ENCODE results near the gene SNRPB2.
A peak's percentile ranks its signal among the peaks of the same experiment; 100 is the strongest.

The SNRPB2 gene

DNA sequence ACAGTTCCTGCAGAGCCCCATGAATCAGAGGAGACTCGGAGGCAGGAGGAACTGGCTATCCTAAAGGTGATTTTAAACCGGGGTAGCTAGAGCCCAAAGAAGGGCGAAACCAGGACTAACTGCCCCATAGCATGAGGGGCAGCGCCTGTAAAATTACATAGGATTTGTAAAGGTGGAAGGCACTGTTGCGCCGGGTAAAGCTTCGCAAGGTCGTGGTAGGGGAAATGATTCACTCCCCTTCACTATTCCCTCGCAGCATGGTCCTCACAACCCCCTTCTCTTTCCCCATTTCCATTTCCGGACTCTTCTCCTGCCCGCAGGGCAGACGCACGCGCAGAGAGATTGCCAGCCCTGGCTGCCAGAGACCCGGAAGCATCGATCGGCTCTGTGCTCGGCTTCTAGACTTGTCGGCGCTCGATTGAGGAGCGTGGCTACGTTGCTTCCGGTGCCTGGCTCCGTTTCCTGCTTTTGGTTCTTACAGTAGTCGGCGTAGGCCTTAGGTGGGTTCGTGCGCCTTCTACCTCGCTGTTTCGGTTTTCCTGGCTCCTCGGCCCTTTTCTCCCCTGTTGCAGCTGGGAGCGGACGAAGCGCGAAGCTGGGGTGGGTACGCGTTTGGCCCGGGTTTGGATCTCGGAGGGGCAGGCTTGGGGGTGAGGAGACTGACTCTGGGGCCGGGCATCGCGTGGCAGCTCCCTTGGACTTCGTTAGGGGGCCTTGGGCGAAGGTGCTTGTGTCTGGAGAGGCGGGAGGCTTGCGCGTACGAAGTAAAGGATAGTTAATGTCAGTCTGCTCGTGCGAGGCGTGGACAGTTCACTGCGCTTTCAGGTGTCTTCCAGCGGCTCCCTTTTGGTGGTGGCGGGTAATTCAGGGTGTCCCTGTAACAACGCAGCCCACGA, at the start of gene SNRPB2:
Gene SNRPB2 (plus strand): TSS at position 462 of the 896 bp plus-strand sequence. CDS start 1,677 bp downstream, outside the sequence.
- H3K9me3 Mint-ChIP-seq = peaks cover 3% of the 10 kb centered on the region
- DNase-seq (ENCODE audit: low spot score in 2 of 2) (peak; percentile 84 to 86), ATAC-seq (ENCODE audit: low read depth) (peak; percentile 95)
- H3K27ac Mint-ChIP-seq = peak within 1 kb of the TSS; percentile 98
- peaks cover 5% of the 10 kb centered on the region for H3K27me3 Mint-ChIP-seq
- H3K4me1 Mint-ChIP-seq = peaks cover 10% of the 10 kb centered on the region
- peaks cover 16% of the 10 kb centered on the region for H3K36me3 Mint-ChIP-seq
- H3K4me3 Mint-ChIP-seq = peak within 1 kb of the TSS; percentile 99

DNA sequence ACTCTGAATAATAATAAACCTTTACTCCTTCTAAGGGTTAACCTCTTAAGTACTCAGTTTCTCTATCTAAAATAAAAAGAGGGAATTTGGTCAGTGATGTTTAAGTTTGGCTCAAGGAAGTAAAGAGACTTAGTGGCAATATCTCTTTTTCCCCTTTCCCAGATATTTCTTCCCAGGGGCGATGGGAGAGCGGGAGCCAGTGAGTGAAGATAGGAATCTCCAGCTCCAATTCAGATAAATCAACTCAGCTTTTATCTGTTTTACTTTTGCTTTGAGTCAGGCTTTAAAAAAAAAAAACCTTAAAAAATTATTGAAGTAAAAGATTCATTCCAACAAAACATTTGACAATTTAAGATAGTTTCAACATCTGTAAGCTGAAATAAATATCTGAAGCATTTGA, 45.4 kb upstream of the SNRPB2 start:
- Mint-ChIP-seq H3K4me1 (no peaks in the 10 kb centered on the region), H3K27me3 (peaks cover 4% of the 10 kb centered on the region), H3K27ac (no peak overlapping the region), H3K36me3 (no peaks in the 10 kb centered on the region), H3K9me3 (no peaks in the 10 kb centered on the region), H3K4me3 (no peak overlapping the region)
- no peak for DNase-seq (ENCODE audit: low spot score in 2 of 2)
- ATAC-seq (ENCODE audit: low read depth) = no peak

DNA sequence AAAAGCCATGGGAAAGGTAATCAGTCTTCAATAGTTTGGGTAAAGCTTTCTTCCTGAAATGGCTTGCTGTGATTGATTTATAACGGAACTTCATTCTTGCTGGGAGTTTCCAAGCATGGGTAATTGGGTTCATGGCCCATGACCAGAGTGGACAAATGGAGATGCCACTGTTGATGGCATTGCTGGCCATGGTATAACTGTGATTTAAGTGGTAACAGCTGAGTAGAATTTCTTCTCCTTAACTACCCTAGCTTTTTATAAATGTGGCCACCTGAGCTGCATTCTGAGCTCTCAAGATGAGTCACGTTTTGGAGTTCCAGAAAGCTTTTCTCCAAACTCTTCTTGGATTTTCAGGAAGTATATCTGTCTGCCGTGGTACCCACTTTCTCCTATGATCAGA, 39.9 kb upstream of the SNRPB2 start:
- Mint-ChIP-seq H3K4me1 (no peaks in the 10 kb centered on the region), H3K27me3 (peaks cover 14% of the 10 kb centered on the region), H3K4me3 (no peak overlapping the region), H3K27ac (no peak overlapping the region), H3K36me3 (no peaks in the 10 kb centered on the region), H3K9me3 (no peaks in the 10 kb centered on the region)
- DNase-seq (ENCODE audit: low spot score in 2 of 2) (no peak), ATAC-seq (ENCODE audit: low read depth) (no peak)

DNA sequence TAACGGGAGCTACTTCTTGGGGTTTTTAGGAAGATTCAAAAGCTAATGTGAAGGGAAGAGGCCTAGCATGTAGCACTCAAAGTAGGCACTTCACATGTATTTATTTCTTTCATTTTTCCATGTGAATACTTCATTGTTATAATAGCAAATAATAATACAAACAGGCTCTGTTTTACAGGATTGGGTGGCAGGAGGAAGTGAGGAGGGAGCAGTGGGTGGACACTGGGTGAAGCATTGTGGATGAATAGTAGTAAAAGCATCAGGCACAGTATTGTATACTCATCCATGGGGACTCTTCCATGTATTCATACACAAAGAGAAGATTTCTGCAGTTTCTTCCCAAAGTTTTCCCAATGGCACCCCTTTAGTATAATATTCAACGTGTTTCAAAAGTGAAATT, 38.4 kb upstream of the SNRPB2 start:
- Mint-ChIP-seq H3K4me3 (no peak overlapping the region), H3K27ac (no peak overlapping the region), H3K36me3 (no peaks in the 10 kb centered on the region), H3K4me1 (no peaks in the 10 kb centered on the region), H3K27me3 (peaks cover 16% of the 10 kb centered on the region), H3K9me3 (no peaks in the 10 kb centered on the region)
- ATAC-seq (ENCODE audit: low read depth) (no peak), DNase-seq (ENCODE audit: low spot score in 2 of 2) (no peak)

DNA sequence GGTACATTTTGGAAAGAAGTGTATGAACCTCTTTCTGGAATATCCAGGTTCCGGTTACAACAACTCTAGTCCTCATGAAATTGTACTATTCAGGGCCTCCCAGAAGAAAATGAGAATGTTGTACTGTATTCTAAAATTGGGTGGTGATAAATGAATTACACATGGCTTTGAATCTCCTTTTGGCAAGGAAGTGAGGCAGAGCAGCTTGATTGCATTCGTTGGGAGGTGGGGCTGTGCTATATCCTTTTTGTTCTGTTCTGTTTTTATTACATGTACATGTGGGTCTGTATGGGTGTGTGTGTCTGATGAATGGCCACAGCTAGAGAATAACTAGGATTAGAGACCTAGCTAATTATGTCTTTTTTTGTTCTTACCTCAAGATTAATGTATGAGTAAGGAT, 37.8 kb upstream of the SNRPB2 start:
- no peaks in the 10 kb centered on the region for H3K4me1 Mint-ChIP-seq
- ATAC-seq (ENCODE audit: low read depth) (no peak), DNase-seq (ENCODE audit: low spot score in 2 of 2) (no peak)
- H3K27me3 Mint-ChIP-seq = peaks cover 19% of the 10 kb centered on the region
- H3K4me3 Mint-ChIP-seq = no peak overlapping the region
- H3K9me3 Mint-ChIP-seq = no peaks in the 10 kb centered on the region
- no peaks in the 10 kb centered on the region for H3K36me3 Mint-ChIP-seq
- H3K27ac Mint-ChIP-seq = no peak overlapping the region

DNA sequence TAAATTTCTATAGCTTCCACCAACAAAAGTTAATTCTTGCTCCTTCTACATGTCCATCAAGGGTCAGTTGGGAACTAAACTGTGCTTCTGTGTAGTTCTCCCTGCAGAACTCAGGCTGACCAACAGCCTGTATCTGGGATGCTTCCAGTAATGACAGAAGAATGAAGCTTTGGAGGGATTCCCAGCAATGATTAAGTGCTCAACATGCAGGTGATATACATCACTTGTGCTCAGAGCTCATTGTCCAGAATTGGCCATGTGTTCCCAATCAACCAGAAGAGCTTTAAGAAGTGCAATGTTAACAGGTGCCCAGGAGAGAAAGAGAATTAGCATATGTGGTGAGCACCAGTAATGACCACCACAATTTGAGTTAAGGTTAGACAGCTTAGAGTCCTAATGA, 37.4 kb upstream of the SNRPB2 start:
- H3K4me3 Mint-ChIP-seq = no peak overlapping the region
- ATAC-seq (ENCODE audit: low read depth) (no peak), DNase-seq (ENCODE audit: low spot score in 2 of 2) (no peak)
- H3K27ac Mint-ChIP-seq = no peak overlapping the region
- H3K36me3 Mint-ChIP-seq = no peaks in the 10 kb centered on the region
- H3K4me1 Mint-ChIP-seq = no peaks in the 10 kb centered on the region
- no peaks in the 10 kb centered on the region for H3K9me3 Mint-ChIP-seq
- H3K27me3 Mint-ChIP-seq = peaks cover 19% of the 10 kb centered on the region

- Mint-ChIP-seq H3K9me3 (no peaks in the 10 kb centered on the region), H3K36me3 (no peaks in the 10 kb centered on the region), H3K4me3 (no peak overlapping the region), H3K27me3 (peaks cover 20% of the 10 kb centered on the region), H3K27ac (no peak overlapping the region), H3K4me1 (no peaks in the 10 kb centered on the region)
- no peak for DNase-seq (ENCODE audit: low spot score in 2 of 2)
- ATAC-seq (ENCODE audit: low read depth) = no peak
Observed at GRCh38 chr20:16693278-16693677, 36.5 kb upstream of the SNRPB2 start.

DNA sequence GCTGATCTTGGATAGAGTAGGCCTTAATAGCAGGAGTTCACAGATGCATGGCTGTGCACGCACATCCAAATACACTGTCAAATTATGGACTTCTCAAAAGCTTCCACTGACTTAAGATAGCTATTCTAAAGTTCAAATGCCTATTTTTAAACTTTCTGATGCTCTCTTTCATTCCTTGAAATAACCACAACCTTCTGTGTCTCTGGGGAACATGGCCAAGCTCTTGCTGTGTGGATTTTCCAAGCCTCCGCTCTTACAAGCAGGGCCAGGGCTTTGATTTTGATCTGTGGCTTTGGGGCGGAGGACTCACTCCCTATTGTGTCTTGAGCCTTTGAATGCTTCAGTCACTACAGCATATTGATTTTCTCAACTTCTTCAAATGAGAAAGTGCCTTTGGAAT, 35.7 kb upstream of the SNRPB2 start:
- Mint-ChIP-seq H3K4me1 (no peaks in the 10 kb centered on the region), H3K27me3 (peaks cover 18% of the 10 kb centered on the region), H3K27ac (no peak overlapping the region), H3K36me3 (no peaks in the 10 kb centered on the region), H3K4me3 (no peak overlapping the region), H3K9me3 (no peaks in the 10 kb centered on the region)
- ATAC-seq (ENCODE audit: low read depth) = no peak
- DNase-seq (ENCODE audit: low spot score in 2 of 2) = no peak

DNA sequence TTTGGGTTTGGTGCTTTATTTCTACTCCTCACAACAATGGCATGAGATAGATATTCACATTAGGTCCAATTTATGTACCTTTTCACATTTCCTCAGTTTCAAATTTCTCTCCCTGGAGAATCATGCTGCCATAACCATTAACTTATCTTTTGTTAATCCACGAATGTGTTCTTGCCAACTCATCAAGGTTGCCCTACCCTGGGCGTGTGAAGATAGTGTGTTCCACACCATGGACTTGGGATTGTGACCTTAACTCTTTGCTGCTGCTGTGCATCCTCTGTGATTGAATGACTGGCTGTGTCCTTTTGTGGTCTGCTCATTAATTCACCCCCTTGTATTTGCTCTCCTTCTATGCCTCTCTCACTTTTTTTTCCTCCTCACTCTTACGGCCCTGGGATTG, 34.2 kb upstream of the SNRPB2 start:
- H3K4me1 Mint-ChIP-seq = no peaks in the 10 kb centered on the region
- no peaks in the 10 kb centered on the region for H3K36me3 Mint-ChIP-seq
- H3K9me3 Mint-ChIP-seq = no peaks in the 10 kb centered on the region
- H3K27ac Mint-ChIP-seq = no peak overlapping the region
- no peak overlapping the region for H3K4me3 Mint-ChIP-seq
- H3K27me3 Mint-ChIP-seq = peaks cover 20% of the 10 kb centered on the region
- ATAC-seq (ENCODE audit: low read depth) = no peak
- no peak for DNase-seq (ENCODE audit: low spot score in 2 of 2)

DNA sequence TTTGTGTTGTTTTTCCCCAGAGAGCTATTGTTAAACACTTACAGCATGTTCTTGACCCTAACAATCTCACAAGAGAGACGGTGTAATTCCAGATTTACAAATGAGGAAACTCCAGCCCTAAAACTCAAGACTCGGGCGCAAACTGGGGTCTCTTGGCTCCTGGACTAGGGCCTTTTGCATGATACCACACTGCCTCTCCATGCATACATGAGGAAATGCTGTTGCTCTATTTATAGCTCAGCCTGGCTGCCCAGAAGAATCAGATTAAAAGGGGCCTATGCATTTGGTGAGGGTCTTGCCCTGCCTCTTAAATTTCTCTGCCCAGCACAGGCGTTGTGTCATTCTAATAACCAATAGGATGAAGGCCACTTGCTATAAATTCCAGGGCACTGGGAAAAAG, 30.5 kb upstream of the SNRPB2 start:
- DNase-seq (ENCODE audit: low spot score in 2 of 2) (no peak), ATAC-seq (ENCODE audit: low read depth) (no peak)
- Mint-ChIP-seq H3K4me3 (no peak overlapping the region), H3K4me1 (no peaks in the 10 kb centered on the region), H3K9me3 (no peaks in the 10 kb centered on the region), H3K36me3 (no peaks in the 10 kb centered on the region), H3K27ac (no peak overlapping the region), H3K27me3 (peaks cover 18% of the 10 kb centered on the region)

- peaks cover 6% of the 10 kb centered on the region for H3K9me3 Mint-ChIP-seq
- H3K36me3 Mint-ChIP-seq = peaks cover 6% of the 10 kb centered on the region
- no peak for ATAC-seq (ENCODE audit: low read depth)
- no peak overlapping the region for H3K27ac Mint-ChIP-seq
- H3K4me3 Mint-ChIP-seq = no peak overlapping the region
- peaks cover 21% of the 10 kb centered on the region for H3K27me3 Mint-ChIP-seq
- no peaks in the 10 kb centered on the region for H3K4me1 Mint-ChIP-seq
- DNase-seq (ENCODE audit: low spot score in 2 of 2) = no peak
Observed at GRCh38 chr20:16701296-16701695, 28.5 kb upstream of the SNRPB2 start.

GRCh38 chr20:16703570-16703969, 26.3 kb upstream of the SNRPB2 start:
- peaks cover 23% of the 10 kb centered on the region for H3K27me3 Mint-ChIP-seq
- no peak overlapping the region for H3K4me3 Mint-ChIP-seq
- no peak for ATAC-seq (ENCODE audit: low read depth)
- peaks cover 8% of the 10 kb centered on the region for H3K36me3 Mint-ChIP-seq
- H3K4me1 Mint-ChIP-seq = peaks cover 2% of the 10 kb centered on the region
- peaks cover 7% of the 10 kb centered on the region for H3K9me3 Mint-ChIP-seq
- H3K27ac Mint-ChIP-seq = no peak overlapping the region
- no peak for DNase-seq (ENCODE audit: low spot score in 2 of 2)

DNA sequence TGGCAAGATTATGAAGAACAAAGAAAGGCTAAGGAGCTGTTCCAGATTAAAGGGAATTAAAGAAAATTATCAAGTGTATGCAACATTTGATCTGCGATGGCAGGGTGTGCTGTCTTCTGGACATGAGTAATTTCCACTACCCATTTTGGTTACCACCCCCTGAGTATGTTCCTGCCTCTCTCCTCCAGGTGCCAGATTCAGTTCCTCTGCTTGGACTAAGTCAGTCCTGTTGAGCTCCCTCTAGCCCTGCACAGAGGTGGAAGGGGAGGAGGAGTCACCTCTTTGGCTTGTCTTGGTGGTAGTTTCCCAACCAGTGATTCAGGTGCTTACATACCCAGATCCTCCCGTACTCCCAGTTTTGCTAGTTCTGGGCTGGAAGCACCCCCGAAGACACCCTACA, 22.2 kb upstream of the SNRPB2 start:
- DNase-seq (ENCODE audit: low spot score in 2 of 2) = no peak
- Mint-ChIP-seq H3K27ac (no peak overlapping the region), H3K27me3 (peaks cover 17% of the 10 kb centered on the region), H3K4me3 (no peak overlapping the region), H3K4me1 (peaks cover 14% of the 10 kb centered on the region), H3K9me3 (peaks cover 7% of the 10 kb centered on the region), H3K36me3 (peaks cover 8% of the 10 kb centered on the region)
- peak; percentile 35 for ATAC-seq (ENCODE audit: low read depth)

DNA sequence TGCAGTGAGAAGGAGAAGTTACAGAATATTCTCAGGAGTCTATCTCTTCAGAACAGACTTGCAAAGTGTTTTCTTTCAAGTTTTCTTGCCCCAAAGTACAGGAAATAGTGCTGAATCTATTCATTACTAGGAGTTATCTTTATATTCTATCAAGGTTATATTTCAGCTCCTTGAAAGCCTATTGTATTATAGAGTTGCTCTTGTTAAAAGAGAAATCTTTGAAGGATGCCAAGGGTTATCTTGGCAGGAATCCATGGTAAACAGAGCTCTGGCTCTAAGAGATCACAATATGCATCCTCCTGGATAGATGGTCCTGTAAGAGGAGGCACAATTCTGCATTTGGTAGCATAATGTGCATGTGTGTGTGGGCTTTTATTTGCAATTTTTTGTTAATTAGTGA, 21.2 kb upstream of the SNRPB2 start:
- ATAC-seq (ENCODE audit: low read depth) (no peak), DNase-seq (ENCODE audit: low spot score in 2 of 2) (no peak)
- no peak overlapping the region for H3K27ac Mint-ChIP-seq
- H3K27me3 Mint-ChIP-seq = peaks cover 14% of the 10 kb centered on the region
- H3K9me3 Mint-ChIP-seq = peaks cover 7% of the 10 kb centered on the region
- H3K4me1 Mint-ChIP-seq = peaks cover 14% of the 10 kb centered on the region
- no peak overlapping the region for H3K4me3 Mint-ChIP-seq
- H3K36me3 Mint-ChIP-seq = peaks cover 8% of the 10 kb centered on the region

DNA sequence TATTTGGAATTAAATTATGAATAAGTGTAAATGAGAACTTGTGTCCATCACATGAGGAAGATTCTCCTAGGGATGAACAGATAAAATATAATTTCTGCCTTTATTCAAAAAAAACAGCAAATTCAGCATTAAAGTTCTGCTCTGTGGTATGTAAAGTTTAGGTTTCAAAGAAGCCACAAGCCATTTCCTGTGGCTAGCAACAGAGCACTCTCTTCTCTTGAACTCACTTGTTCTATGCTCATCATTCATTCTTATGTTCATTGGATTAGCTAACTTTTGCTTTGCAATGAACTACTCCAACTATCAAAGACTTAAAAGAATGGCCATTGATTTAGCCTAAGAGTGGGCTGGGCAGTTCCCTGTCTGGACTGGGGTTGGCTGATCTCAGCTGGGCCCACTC, 20.8 kb upstream of the SNRPB2 start:
- H3K27ac Mint-ChIP-seq = no peak overlapping the region
- no peak for DNase-seq (ENCODE audit: low spot score in 2 of 2)

More for the DNA sequence above, 20.8 kb upstream of the SNRPB2 start:
- Mint-ChIP-seq H3K27me3 (peaks cover 14% of the 10 kb centered on the region), H3K4me1 (peaks cover 14% of the 10 kb centered on the region), H3K9me3 (peaks cover 7% of the 10 kb centered on the region), H3K4me3 (no peak overlapping the region), H3K36me3 (peaks cover 8% of the 10 kb centered on the region)
- no peak for ATAC-seq (ENCODE audit: low read depth)
